Endodermal cell (in vitro differentiated cells): ENCODE data around the gene LIMS1. TPM values are rescaled to one million over a fixed set of nuclear protein-coding genes. Genes with fewer than 3 reads are reported as not detected.
"Not testable (repeated sequence)": the region's sequence is repeated elsewhere in the genome, so short reads cannot be mapped to it uniquely, and the experiment has no call there.

Experiments
- DNase-seq: peaks from one replicate; pipeline ENCODE4 v3.0.0-alpha.2; 2017
- H3K27ac ChIP-seq: 2 replicates; pipeline ENCODE4 v1.5.1; 2013; ENCODE audit warnings: mild to moderate bottlenecking, low read depth, low read length, moderate library complexity
- H3K27me3 ChIP-seq: 2 replicates; pipeline ENCODE4 v1.6.1; 2013; ENCODE audit warnings: mild to moderate bottlenecking, low read length, moderate library complexity; ENCODE audit not compliant: insufficient read depth, control insufficient read depth, poor library complexity, severe bottlenecking
- H3K36me3 ChIP-seq: 2 replicates; pipeline ENCODE4 v1.7.0; 2013; ENCODE audit warnings: mild to moderate bottlenecking, low read length, moderate library complexity; ENCODE audit not compliant: control insufficient read depth, insufficient read depth
- H3K4me1 ChIP-seq: one replicate; pipeline ENCODE4 v1.7.0; 2013; ENCODE audit warnings: low read length; ENCODE audit not compliant: control insufficient read depth, insufficient read depth
- H3K4me3 ChIP-seq: 2 replicates; pipeline ENCODE4 v1.5.1; 2013; ENCODE audit warnings: mild to moderate bottlenecking, low read length, moderate library complexity
- H3K9ac ChIP-seq: 2 replicates; pipeline ENCODE4 v1.6.1; 2013; ENCODE audit warnings: mild to moderate bottlenecking, low read length, moderate library complexity; ENCODE audit not compliant: poor library complexity, severe bottlenecking; ENCODE audit errors: extremely low read depth
- H3K9me3 ChIP-seq: 2 replicates; pipeline ENCODE4 v1.6.1; 2013; ENCODE audit warnings: mild to moderate bottlenecking, low read length, moderate library complexity; ENCODE audit not compliant: control insufficient read depth
- H3K27ac Mint-ChIP-seq: 2 replicates; pipeline ENCODE4 v1.8.0; 2020; ENCODE audit warnings: mixed read lengths
- H3K27me3 Mint-ChIP-seq: 2 replicates; pipeline ENCODE4 v1.8.0; 2021; ENCODE audit warnings: mild to moderate bottlenecking, mixed read lengths; ENCODE audit not compliant: insufficient read depth
- H3K36me3 Mint-ChIP-seq: 2 replicates; pipeline ENCODE4 v1.8.0; 2020; ENCODE audit warnings: low read depth, mixed read lengths
- H3K4me1 Mint-ChIP-seq: 2 replicates; pipeline ENCODE4 v1.8.0; 2020; ENCODE audit warnings: mixed read lengths
- H3K4me3 Mint-ChIP-seq: 2 replicates; pipeline ENCODE4 v1.8.0; 2020; ENCODE audit warnings: mild to moderate bottlenecking, moderate library complexity, mixed read lengths
- H3K9me3 Mint-ChIP-seq: 2 replicates; pipeline ENCODE4 v1.8.0; 2020; ENCODE audit warnings: mild to moderate bottlenecking, mixed read lengths
- CTCF ChIP-seq: fragments of 200-600 bp; sonication (generic); conservative IDR thresholded peaks from 2 replicates; pipeline ENCODE4 v1.5.0; 2021; ENCODE audit warnings: antibody characterized with exemption, mild to moderate bottlenecking
- WGBS, 2 experiments: methylation state at CpG; one replicate each; pipeline versions ENCODE4 v1.1.5 to v1.1.7; 2013; ENCODE audit warnings: missing lambda C conversion rate in 2 of 2, mixed read lengths in 1 of 2; ENCODE audit not compliant: insufficient coverage in 1 of 2, insufficient read length in 1 of 2; 5-methylcytosine and 5-hydroxymethylcytosine counted together
- total RNA-seq, 2 donors: library from RNA; stranded (reverse); fragmentation: NEBNext Ultra II Directional in 1 of 2; extraction: Animal tissue kit (Norgen Biotek cat#: 25700) in 1 of 2; gene quantifications; 2 replicates in 1 of 2; 3 replicates in 1 of 2; pipeline ENCODE4 v1.2.1, GENCODE V29; 2021

LIMS1 gene
- total RNA-seq, 2 donors from 2014 or later: 45.9 to 46.6 TPM

DNA sequence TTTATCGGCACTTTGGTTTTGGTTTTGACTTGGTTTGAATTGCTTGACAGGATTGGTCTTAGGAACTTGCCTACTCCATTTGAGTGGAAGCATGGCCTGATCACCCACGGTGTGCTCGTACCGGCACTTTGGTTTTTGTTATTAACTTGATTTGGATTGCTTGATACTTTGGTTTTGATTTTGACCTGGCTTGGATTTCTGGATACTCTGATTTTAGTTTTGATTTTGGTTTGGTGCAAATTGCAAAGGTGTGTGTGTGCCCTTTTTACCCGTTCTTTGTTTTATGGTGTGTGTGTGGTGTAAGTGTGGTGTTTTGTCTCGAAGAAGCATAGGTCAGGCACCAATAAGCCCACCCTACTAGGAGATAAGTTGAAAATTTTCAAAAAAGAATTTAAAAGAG, 9.6 kb upstream of the LIMS1 start:
- not testable (repeated sequence) for H3K9me3 Mint-ChIP-seq, H3K9ac ChIP-seq, H3K27ac ChIP-seq, H3K9me3 ChIP-seq, H3K27me3 Mint-ChIP-seq, H3K4me3 Mint-ChIP-seq, H3K4me1 ChIP-seq, H3K4me3 ChIP-seq, DNase-seq, H3K27me3 ChIP-seq, H3K36me3 Mint-ChIP-seq, H3K27ac Mint-ChIP-seq, H3K36me3 ChIP-seq
- 100% methylated on average over 5 of the region's 6 CpGs; no CpG with 5 or more reads in 1 of the 2 experiments for WGBS, 2 experiments
- peaks cover 15% of the 10 kb centered on the region for H3K4me1 Mint-ChIP-seq

DNA sequence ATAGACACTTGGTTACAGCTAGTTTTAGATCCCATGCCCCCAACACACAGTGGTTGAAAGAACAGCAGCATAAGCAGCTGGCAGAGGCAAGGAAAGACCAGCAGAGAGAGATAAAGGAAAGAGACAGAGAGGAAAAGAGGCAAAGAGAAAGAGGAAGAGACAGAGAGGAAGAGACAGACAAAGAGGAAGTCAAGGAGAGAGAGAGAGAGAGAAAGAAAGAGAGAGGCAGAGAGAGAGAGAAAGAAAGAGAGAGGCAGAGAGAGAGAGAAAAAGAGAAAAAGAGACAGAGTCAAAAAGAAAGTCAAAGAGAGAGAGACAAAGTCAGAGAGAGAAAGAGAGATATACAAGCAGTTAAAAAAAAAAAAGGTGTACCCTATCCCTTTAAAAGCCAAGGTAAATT, 9.0 kb upstream of the LIMS1 start:
- H3K27me3 ChIP-seq, H3K27me3 Mint-ChIP-seq, H3K9ac ChIP-seq, H3K36me3 Mint-ChIP-seq, H3K9me3 ChIP-seq, H3K4me3 ChIP-seq, H3K4me3 Mint-ChIP-seq, H3K4me1 ChIP-seq, H3K36me3 ChIP-seq, H3K27ac ChIP-seq, H3K9me3 Mint-ChIP-seq, H3K27ac Mint-ChIP-seq, DNase-seq: not testable (repeated sequence)
- H3K4me1 Mint-ChIP-seq: peaks cover 15% of the 10 kb centered on the region

DNA sequence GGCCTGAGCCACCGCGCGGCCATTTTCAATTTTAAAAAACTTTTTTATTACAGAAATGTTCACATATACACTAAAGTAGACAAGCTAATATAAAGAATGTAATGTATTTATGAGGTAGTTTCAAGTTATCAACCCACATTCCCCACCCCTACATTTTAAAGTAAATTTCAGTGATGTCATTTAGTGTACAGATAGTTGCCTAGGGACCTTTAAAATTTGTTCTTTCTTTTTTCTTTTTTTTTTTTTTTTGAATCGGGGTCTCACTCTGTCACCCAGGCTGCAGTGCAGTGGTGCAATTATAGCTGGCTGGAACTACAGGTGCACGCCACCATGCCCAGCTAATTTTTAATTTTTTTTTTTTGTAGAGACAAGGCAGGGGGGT, 2.6 kb upstream of the LIMS1 start:
- no peak for DNase-seq
- no peak overlapping the region for H3K27ac Mint-ChIP-seq

DNA sequence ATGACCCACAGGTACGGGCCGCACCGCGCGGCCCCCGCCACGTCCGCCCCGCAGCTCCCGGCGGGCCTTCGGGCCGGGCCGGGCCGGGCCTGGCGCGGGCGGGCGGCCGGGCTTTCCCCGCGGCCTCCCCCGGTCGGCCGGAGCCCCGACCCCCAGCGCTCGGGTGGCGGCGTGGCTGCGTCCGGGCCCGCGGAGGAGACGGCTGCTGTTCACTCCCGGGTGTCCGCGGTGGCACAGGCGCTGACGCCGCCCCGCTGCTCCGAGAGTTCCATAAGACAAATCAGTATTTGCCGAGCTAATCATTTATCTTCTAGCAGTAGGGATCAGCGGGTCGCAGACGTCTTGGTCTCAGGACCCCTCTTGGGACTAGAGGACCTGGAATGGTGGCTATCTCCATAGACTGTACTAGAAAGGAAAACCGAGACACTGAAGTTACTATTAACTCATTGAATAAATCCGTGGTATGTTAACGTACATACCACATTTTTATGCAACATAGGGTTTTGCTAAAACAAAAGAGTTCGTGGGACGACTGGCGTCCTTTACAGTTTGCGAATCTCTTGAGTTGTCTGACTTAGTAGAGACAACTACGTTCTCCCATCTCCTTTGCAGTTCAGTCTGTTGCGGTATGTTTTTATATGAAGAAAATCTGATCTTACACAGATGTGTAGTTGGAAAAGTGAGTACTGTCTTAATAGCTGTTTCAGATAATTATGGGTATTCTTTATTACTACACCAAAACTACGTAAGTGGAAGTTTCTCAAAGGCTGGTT, 500 bp downstream of the LIMS1 start:
- peaks cover 18% of the 10 kb centered on the region for H3K4me1 ChIP-seq
- H3K36me3 ChIP-seq: no peaks in the 10 kb centered on the region
- Mint-ChIP-seq H3K36me3 (peaks cover 2% of the 10 kb centered on the region), H3K27me3 (peaks cover 3% of the 10 kb centered on the region), H3K4me1 (peaks cover 39% of the 10 kb centered on the region), H3K9me3 (no peaks in the 10 kb centered on the region), H3K4me3 (peak overlapping the region; percentile 85), H3K27ac (peak overlapping the region; percentile 82)
- H3K27ac ChIP-seq: peak overlapping the region; percentile 42
- H3K9ac ChIP-seq: peak overlapping the region; percentile 81
- H3K27me3 ChIP-seq: no peaks in the 10 kb centered on the region
- TF ChIP-seq CTCF: no peak
- peak; percentile 72 for DNase-seq
- H3K4me3 ChIP-seq: peak overlapping the region; percentile 99
- no peaks in the 10 kb centered on the region for H3K9me3 ChIP-seq
- WGBS, 2 experiments: 0 to 3% methylated on average over 18 to 56 of the region's 57 CpGs

More for the DNA sequence above, 2.6 kb upstream of the LIMS1 start:
- Mint-ChIP-seq H3K9me3 (no peaks in the 10 kb centered on the region), H3K36me3 (no peaks in the 10 kb centered on the region), H3K27me3 (peaks cover 3% of the 10 kb centered on the region), H3K4me3 (no peak overlapping the region), H3K4me1 (peaks cover 28% of the 10 kb centered on the region)
- H3K9ac ChIP-seq: no peak overlapping the region
- TF ChIP-seq CTCF: no peak
- H3K27me3 ChIP-seq: no peaks in the 10 kb centered on the region
- peaks cover 2% of the 10 kb centered on the region for H3K4me1 ChIP-seq
- no peak overlapping the region for H3K4me3 ChIP-seq
- WGBS, 2 experiments: 93% methylated on average over 5 of the region's 5 CpGs; no CpG with 5 or more reads in 1 of the 2 experiments
- no peaks in the 10 kb centered on the region for H3K9me3 ChIP-seq
- no peaks in the 10 kb centered on the region for H3K36me3 ChIP-seq
- no peak overlapping the region for H3K27ac ChIP-seq
